Measurements from ENCODE around the gene ARHGEF33.

DNA sequence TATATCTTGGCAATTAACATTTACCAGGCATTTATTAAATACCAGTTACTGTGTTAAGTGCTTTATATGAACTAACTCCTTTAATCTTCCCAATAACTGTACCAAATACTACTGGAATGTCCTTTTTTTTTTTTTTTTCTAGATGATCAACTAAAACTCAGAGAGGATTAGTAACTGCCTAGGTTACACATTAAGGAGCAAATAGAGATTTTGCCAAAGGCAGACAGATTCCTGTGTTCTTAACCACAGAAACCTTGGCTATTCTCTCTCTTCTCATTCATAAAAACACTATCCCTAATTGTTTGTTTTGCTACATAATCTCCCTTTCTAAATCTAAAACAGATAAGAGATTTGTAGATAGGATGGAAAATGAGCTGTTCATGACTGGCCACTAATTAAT is 27.2 kb upstream of the ARHGEF33 start:
- TF ChIP-seq, protein P1, sequence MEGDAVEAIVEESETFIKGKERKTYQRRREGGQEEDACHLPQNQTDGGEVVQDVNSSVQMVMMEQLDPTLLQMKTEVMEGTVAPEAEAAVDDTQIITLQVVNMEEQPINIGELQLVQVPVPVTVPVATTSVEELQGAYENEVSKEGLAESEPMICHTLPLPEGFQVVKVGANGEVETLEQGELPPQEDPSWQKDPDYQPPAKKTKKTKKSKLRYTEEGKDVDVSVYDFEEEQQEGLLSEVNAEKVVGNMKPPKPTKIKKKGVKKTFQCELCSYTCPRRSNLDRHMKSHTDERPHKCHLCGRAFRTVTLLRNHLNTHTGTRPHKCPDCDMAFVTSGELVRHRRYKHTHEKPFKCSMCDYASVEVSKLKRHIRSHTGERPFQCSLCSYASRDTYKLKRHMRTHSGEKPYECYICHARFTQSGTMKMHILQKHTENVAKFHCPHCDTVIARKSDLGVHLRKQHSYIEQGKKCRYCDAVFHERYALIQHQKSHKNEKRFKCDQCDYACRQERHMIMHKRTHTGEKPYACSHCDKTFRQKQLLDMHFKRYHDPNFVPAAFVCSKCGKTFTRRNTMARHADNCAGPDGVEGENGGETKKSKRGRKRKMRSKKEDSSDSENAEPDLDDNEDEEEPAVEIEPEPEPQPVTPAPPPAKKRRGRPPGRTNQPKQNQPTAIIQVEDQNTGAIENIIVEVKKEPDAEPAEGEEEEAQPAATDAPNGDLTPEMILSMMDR (IDR thresholded peaks at IDR 0.05) = no peak
- no peak for TF ChIP-seq ZFX (IDR thresholded peaks at IDR 0.05; ENCODE audit: borderline replicate concordance)

Data from 22Rv1 (cell line).